HepG2 (cell line): ENCODE data around the gene IFIH1. TPM values are rescaled to one million over a fixed set of nuclear protein-coding genes. Genes with fewer than 3 reads are reported as not detected.
A peak's percentile ranks its signal among the peaks of the same experiment; 100 is the strongest.

ENCODE experiments used
- BCLAF1 ChIP-seq: fragments of 450-650 bp; IDR thresholded peaks from 2 replicates; pipeline ENCODE4 v1.6.1; 2017; ENCODE audit warnings: mild to moderate bottlenecking
- CHD2 ChIP-seq: IDR thresholded peaks from 2 replicates; pipeline ENCODE4 v1.6.1; 2011; ENCODE audit warnings: low read depth, low read length, improper control_type of control experiment
- FOXO1 ChIP-seq: sonication (generic); formaldehyde crosslinking; IDR thresholded peaks from 2 replicates; pipeline ENCODE4 v1.4.0; 2020; ENCODE audit warnings: missing genetic modification reagents
- FUBP1 ChIP-seq: sonication (generic); formaldehyde crosslinking; IDR thresholded peaks from 2 replicates; pipeline ENCODE4 v1.5.1; 2020; ENCODE audit warnings: missing genetic modification reagents, mild to moderate bottlenecking, borderline replicate concordance
- HMG20A ChIP-seq: IDR thresholded peaks from 2 replicates; pipeline ENCODE4 v1.6.1; 2016; ENCODE audit warnings: borderline replicate concordance
- HNRNPK ChIP-seq: fragments of 200-400 bp; formaldehyde crosslinking; IDR thresholded peaks from 2 replicates; pipeline ENCODE4 v1.6.1; 2018; ENCODE audit warnings: low read length, low read depth, moderate library complexity, mild to moderate bottlenecking; ENCODE audit not compliant: poor library complexity, severe bottlenecking
- NFKB2 ChIP-seq: sonication (generic); formaldehyde crosslinking; IDR thresholded peaks from 2 replicates; pipeline ENCODE4 v1.4.0; 2020; ENCODE audit warnings: missing genetic modification reagents, borderline replicate concordance
- RBM22 ChIP-seq: fragments of 200-400 bp; formaldehyde crosslinking; optimal IDR thresholded peaks from 2 replicates; pipeline ENCODE3; 2017; ENCODE audit warnings: mild to moderate bottlenecking, low read length, moderate library complexity
- REL ChIP-seq: sonication (generic); formaldehyde crosslinking; conservative IDR thresholded peaks from 2 replicates; pipeline ENCODE4 v1.8.0; 2022; ENCODE audit warnings: mild to moderate bottlenecking, missing genetic modification reagents, moderate library complexity
- SALL1 ChIP-seq: sonication (generic); formaldehyde crosslinking; IDR thresholded peaks from 2 replicates; pipeline ENCODE4 v1.8.0; 2022; ENCODE audit warnings: mild to moderate bottlenecking, missing genetic modification reagents
- SRSF1 ChIP-seq: fragments of 200-400 bp; formaldehyde crosslinking; optimal IDR thresholded peaks from 2 replicates; pipeline ENCODE3; 2017; ENCODE audit warnings: mild to moderate bottlenecking, low read depth, low read length, moderate library complexity
- TAF1 ChIP-seq: sonication (generic); formaldehyde crosslinking; IDR thresholded peaks from 2 replicates; pipeline ENCODE4 v1.4.0; 2020; ENCODE audit warnings: missing genetic modification reagents
- TBX3 ChIP-seq: fragments of 450-650 bp; IDR thresholded peaks from 2 replicates; pipeline ENCODE4 v1.6.1; 2017; ENCODE audit warnings: antibody characterized with exemption, mild to moderate bottlenecking, inconsistent platforms, borderline replicate concordance
- ZFP36L2 ChIP-seq: sonication (generic); formaldehyde crosslinking; IDR thresholded peaks from 2 replicates; pipeline ENCODE4 v1.4.0; 2020; ENCODE audit warnings: missing genetic modification reagents
- ZNF552 ChIP-seq: sonication (generic); formaldehyde crosslinking; IDR thresholded peaks from 2 replicates; pipeline ENCODE4 v1.9.0; 2022; ENCODE audit warnings: missing genetic modification reagents, mild to moderate bottlenecking, borderline replicate concordance
- ZNF556 ChIP-seq: sonication (generic); formaldehyde crosslinking; IDR thresholded peaks from 2 replicates; pipeline ENCODE4 v1.4.0; 2020; ENCODE audit warnings: mild to moderate bottlenecking, missing genetic modification reagents, borderline replicate concordance
- ZNF615 ChIP-seq: sonication (generic); formaldehyde crosslinking; IDR thresholded peaks from 2 replicates; pipeline ENCODE4 v1.5.0; 2020; ENCODE audit warnings: mild to moderate bottlenecking, missing genetic modification reagents, borderline replicate concordance
- polyA plus RNA-seq, 8 experiments: library from polyadenylated mRNA; depleted of rRNA in 3 of 8; stranded (reverse) in 7 of 8; unstranded in 1 of 8; fragments of >200 nt; fragmentation: Illumina TruSeq in 4 of 8; extraction: Trizol in 4 of 8; gene quantifications; 2 replicates each; pipeline versions ENCODE4 v1.2.1 to v1.2.3, GENCODE V29; 2011 to 2016; ENCODE audit warnings: low read depth in 4 of 8, missing spikeins in 1 of 8, mixed read lengths in 1 of 8; ENCODE audit not compliant: insufficient read depth in 1 of 8
- total RNA-seq, 5 experiments: library from RNA; depleted of rRNA; stranded (reverse); fragments of >200 nt; fragmentation: Illumina TruSeq; extraction: Trizol; gene quantifications; 2 replicates each; pipeline ENCODE4 v1.2.3, GENCODE V29; 2016; ENCODE audit warnings: low read depth in 1 of 5
- TF ChIP-seq, protein P1 (sequence below): sonication (generic); formaldehyde crosslinking; IDR thresholded peaks from 2 replicates; pipeline ENCODE4 v1.8.1; 2022; ENCODE audit warnings: low read depth, mild to moderate bottlenecking, missing genetic modification reagents
- TF ChIP-seq, protein P2 (sequence below): sonication (generic); formaldehyde crosslinking; IDR thresholded peaks from 2 replicates; pipeline ENCODE4 v1.4.0; 2020; ENCODE audit warnings: missing genetic modification reagents
- TF ChIP-seq, protein P3 (sequence below): sonication (generic); formaldehyde crosslinking; IDR thresholded peaks from 2 replicates; pipeline ENCODE4 v1.4.0; 2020; ENCODE audit warnings: missing genetic modification reagents

The IFIH1 gene
- total and polyA plus RNA-seq, 2 of the 13 experiments (the other 11 are each of a cell fraction or from before 2014, with no cell fraction given) = 1.5 to 11.5 TPM

DNA sequence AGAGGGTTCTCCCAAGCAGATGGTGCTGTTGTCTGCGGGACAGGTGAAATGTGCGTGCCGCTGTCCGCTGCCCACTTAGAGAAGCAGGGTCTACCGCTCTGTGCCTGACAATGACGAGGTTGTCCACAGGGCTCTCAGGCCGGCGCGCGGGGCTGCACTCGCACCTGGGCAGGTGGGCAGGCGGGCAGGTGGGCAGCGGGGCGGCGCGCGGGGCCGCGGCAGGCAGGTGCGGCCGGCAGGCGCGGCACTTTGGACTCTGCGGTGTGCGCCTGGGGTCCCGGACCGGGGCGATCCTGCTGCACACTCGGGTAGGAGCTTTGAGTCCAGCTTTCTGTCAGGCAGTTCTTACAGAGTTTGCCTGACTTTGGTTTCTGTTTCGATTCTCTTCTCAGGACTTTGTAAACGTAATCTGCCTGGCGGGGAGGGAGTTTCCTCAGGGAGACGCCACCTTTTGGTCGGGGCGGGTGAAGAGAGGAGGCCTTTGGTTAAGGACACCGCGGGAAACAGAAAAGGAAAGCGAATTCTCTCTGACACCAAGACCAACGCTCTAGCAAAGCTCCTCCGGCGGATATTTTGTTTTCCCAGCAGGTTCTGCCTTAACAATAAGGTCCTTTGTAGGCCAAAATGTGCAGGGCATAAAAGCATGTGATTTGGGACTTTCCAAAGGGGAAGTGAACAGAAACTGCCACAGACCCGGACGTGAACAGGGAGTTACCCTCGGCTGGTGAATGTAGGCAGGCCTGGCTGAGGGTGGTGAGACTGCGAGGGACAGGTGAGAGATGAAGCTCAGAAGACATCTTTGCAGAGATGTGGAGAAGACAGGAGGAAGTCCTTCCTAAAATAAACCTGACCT, at the start of gene IFIH1 (continued):
- TF ChIP-seq, protein P1, sequence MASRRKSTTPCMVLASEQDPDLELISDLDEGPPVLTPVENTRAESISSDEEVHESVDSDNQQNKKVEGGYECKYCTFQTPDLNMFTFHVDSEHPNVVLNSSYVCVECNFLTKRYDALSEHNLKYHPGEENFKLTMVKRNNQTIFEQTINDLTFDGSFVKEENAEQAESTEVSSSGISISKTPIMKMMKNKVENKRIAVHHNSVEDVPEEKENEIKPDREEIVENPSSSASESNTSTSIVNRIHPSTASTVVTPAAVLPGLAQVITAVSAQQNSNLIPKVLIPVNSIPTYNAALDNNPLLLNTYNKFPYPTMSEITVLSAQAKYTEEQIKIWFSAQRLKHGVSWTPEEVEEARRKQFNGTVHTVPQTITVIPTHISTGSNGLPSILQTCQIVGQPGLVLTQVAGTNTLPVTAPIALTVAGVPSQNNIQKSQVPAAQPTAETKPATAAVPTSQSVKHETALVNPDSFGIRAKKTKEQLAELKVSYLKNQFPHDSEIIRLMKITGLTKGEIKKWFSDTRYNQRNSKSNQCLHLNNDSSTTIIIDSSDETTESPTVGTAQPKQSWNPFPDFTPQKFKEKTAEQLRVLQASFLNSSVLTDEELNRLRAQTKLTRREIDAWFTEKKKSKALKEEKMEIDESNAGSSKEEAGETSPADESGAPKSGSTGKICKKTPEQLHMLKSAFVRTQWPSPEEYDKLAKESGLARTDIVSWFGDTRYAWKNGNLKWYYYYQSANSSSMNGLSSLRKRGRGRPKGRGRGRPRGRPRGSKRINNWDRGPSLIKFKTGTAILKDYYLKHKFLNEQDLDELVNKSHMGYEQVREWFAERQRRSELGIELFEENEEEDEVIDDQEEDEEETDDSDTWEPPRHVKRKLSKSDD (CRISPR knock-in tag) = peak; percentile 39
- TF ChIP-seq SRSF1 = no peak
- TF ChIP-seq NFKB2 (CRISPR knock-in tag) = no peak
- no peak; the same call in 1 of the 2 replicates for TF ChIP-seq FOXO1 (CRISPR knock-in tag)
- TF ChIP-seq REL (CRISPR knock-in tag) = no peak
- TF ChIP-seq, protein P2, sequence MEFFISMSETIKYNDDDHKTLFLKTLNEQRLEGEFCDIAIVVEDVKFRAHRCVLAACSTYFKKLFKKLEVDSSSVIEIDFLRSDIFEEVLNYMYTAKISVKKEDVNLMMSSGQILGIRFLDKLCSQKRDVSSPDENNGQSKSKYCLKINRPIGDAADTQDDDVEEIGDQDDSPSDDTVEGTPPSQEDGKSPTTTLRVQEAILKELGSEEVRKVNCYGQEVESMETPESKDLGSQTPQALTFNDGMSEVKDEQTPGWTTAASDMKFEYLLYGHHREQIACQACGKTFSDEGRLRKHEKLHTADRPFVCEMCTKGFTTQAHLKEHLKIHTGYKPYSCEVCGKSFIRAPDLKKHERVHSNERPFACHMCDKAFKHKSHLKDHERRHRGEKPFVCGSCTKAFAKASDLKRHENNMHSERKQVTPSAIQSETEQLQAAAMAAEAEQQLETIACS (CRISPR knock-in tag) = no peak
- TF ChIP-seq CHD2 = no peak
- TF ChIP-seq ZNF552 (CRISPR knock-in tag) = no peak
- TF ChIP-seq TBX3 = no peak
- TF ChIP-seq, protein P3, sequence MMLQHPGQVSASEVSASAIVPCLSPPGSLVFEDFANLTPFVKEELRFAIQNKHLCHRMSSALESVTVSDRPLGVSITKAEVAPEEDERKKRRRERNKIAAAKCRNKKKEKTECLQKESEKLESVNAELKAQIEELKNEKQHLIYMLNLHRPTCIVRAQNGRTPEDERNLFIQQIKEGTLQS (CRISPR knock-in tag) = no peak
- TF ChIP-seq ZNF615 (CRISPR knock-in tag) = no peak
- no peak for TF ChIP-seq BCLAF1
- no peak for TF ChIP-seq HNRNPK
- TF ChIP-seq SALL1 (CRISPR knock-in tag) = peak; percentile 34; the same call in 1 of the 2 replicates
- peak; percentile 26 for TF ChIP-seq TAF1
- TF ChIP-seq ZNF556 (CRISPR knock-in tag) = no peak; the same call in 1 of the 2 replicates
- no peak for TF ChIP-seq HMG20A
- TF ChIP-seq FUBP1 (CRISPR knock-in tag) = no peak
- no peak for TF ChIP-seq RBM22
- no peak for TF ChIP-seq ZFP36L2
